IMR-90 (cell line): ENCODE measurements around the gene TOR4A.

Experiments used
- BHLHE40 ChIP-seq: fragments of 150-350 bp; IDR thresholded peaks from 2 replicates; pipeline ENCODE4 v1.6.1; 2016; ENCODE audit warnings: mild to moderate bottlenecking, low read depth, low read length
- CHD1 ChIP-seq: IDR thresholded peaks from 2 replicates; pipeline ENCODE4 v1.6.1; 2012; ENCODE audit warnings: low read depth, low read length, improper control_type of control experiment
- MAFK ChIP-seq: IDR thresholded peaks from 2 replicates; pipeline ENCODE4 v1.6.1; 2012; ENCODE audit warnings: low read depth, low read length, improper control_type of control experiment
- MAZ ChIP-seq: IDR thresholded peaks from 2 replicates; pipeline ENCODE4 v1.6.1; 2012; ENCODE audit warnings: low read depth, mild to moderate bottlenecking, low read length, improper control_type of control experiment, moderate library complexity, borderline replicate concordance
- MXI1 ChIP-seq: IDR thresholded peaks from 2 replicates; pipeline ENCODE4 v1.6.1; 2012; ENCODE audit warnings: low read depth, mild to moderate bottlenecking, low read length, moderate library complexity, borderline replicate concordance
- POLR2A ChIP-seq: IDR thresholded peaks from 2 replicates; pipeline ENCODE4 v1.6.1; 2012; ENCODE audit warnings: mild to moderate bottlenecking, low read depth, low read length
- RAD21 ChIP-seq: IDR thresholded peaks from 2 replicates; pipeline ENCODE4 v1.6.1; 2012; ENCODE audit warnings: low read length, improper control_type of control experiment
- RCOR1 ChIP-seq: IDR thresholded peaks from 2 replicates; pipeline ENCODE4 v1.6.1; 2012; ENCODE audit warnings: mild to moderate bottlenecking, low read length, improper control_type of control experiment; ENCODE audit not compliant: insufficient replicate concordance
- RFX5 ChIP-seq: IDR thresholded peaks from 2 replicates; pipeline ENCODE4 v1.8.0; 2012; ENCODE audit warnings: low read depth, mild to moderate bottlenecking, low read length, moderate library complexity
- SMC3 ChIP-seq: fragments of 150-350 bp; IDR thresholded peaks from 2 replicates; pipeline ENCODE4 v1.6.1; 2016; ENCODE audit warnings: low read depth, mild to moderate bottlenecking, antibody characterized with exemption, low read length, moderate library complexity
- TF ChIP-seq, protein P1 (sequence below): conservative IDR thresholded peaks from 2 replicates; pipeline ENCODE4 v1.5.1; 2012; ENCODE audit warnings: mild to moderate bottlenecking, low read depth, low read length, improper control_type of control experiment
- TF ChIP-seq, protein P2 (sequence below): fragments of 150-350 bp; IDR thresholded peaks from 2 replicates; pipeline ENCODE4 v1.6.1; 2016; ENCODE audit warnings: low read depth, mild to moderate bottlenecking, low read length, moderate library complexity, borderline replicate concordance
- TF ChIP-seq, protein P3 (sequence below): fragments of 150-350 bp; IDR thresholded peaks from 2 replicates; pipeline ENCODE4 v1.6.1; 2017; ENCODE audit warnings: mild to moderate bottlenecking, antibody characterized with exemption, low read length, low read depth

DNA sequence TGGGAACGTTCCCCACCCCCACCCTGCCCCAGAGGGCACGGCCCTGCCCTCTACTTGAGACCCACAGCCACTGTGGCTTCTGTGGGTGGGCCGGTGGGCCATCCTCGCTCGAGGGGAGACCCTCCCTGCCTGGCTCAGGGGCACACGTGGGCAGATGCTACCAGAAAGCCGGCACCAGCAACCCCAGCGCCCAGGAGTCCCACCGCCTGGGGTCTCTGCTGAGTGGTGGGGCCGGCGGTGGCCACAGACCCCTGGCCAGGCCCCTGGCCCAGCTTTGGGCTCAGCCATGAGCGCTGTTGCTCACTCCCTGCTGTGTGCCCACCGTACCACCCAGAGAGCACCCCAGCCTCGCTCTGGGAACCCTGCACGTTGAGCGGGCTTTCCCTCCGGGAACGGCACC, 41.1 kb downstream of the TOR4A start:
- TF ChIP-seq, protein P1, sequence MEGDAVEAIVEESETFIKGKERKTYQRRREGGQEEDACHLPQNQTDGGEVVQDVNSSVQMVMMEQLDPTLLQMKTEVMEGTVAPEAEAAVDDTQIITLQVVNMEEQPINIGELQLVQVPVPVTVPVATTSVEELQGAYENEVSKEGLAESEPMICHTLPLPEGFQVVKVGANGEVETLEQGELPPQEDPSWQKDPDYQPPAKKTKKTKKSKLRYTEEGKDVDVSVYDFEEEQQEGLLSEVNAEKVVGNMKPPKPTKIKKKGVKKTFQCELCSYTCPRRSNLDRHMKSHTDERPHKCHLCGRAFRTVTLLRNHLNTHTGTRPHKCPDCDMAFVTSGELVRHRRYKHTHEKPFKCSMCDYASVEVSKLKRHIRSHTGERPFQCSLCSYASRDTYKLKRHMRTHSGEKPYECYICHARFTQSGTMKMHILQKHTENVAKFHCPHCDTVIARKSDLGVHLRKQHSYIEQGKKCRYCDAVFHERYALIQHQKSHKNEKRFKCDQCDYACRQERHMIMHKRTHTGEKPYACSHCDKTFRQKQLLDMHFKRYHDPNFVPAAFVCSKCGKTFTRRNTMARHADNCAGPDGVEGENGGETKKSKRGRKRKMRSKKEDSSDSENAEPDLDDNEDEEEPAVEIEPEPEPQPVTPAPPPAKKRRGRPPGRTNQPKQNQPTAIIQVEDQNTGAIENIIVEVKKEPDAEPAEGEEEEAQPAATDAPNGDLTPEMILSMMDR, result no peak
- TF ChIP-seq POLR2A, result no peak
- TF ChIP-seq, protein P2, sequence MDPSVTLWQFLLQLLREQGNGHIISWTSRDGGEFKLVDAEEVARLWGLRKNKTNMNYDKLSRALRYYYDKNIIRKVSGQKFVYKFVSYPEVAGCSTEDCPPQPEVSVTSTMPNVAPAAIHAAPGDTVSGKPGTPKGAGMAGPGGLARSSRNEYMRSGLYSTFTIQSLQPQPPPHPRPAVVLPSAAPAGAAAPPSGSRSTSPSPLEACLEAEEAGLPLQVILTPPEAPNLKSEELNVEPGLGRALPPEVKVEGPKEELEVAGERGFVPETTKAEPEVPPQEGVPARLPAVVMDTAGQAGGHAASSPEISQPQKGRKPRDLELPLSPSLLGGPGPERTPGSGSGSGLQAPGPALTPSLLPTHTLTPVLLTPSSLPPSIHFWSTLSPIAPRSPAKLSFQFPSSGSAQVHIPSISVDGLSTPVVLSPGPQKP, result no peak
- TF ChIP-seq, protein P3, sequence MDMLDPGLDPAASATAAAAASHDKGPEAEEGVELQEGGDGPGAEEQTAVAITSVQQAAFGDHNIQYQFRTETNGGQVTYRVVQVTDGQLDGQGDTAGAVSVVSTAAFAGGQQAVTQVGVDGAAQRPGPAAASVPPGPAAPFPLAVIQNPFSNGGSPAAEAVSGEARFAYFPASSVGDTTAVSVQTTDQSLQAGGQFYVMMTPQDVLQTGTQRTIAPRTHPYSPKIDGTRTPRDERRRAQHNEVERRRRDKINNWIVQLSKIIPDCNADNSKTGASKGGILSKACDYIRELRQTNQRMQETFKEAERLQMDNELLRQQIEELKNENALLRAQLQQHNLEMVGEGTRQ, result no peak
- TF ChIP-seq MAFK, result no peak
- TF ChIP-seq RCOR1, result no peak
- TF ChIP-seq SMC3, result no peak
- TF ChIP-seq CHD1, result no peak
- TF ChIP-seq BHLHE40, result no peak
- TF ChIP-seq RFX5, result no peak
- TF ChIP-seq RAD21, result no peak
- no peak for TF ChIP-seq MXI1
- no peak for TF ChIP-seq MAZ
